ENCODE measurements around the gene MCC.

MCC gene

GRCh38 chr5:113050721-113051382 lies 437.4 kb downstream of the MCC start:
- Histone ChIP-seq H3K27me3 (ENCODE audit: insufficient read depth, low read length) (no peaks in the 10 kb centered on the region), H3K36me3 (ENCODE audit: insufficient read depth, low read depth, low read length) (peaks cover 55% of the 10 kb centered on the region), H3K9me3 (ENCODE audit: insufficient read depth, low read depth, low read length) (no peaks in the 10 kb centered on the region), H3K4me3 (ENCODE audit: low read length) (no peak overlapping the region), H3K9ac (ENCODE audit: low read depth, low read length) (no peak overlapping the region), H3K27ac (ENCODE audit: low read length) (no peak overlapping the region), H3K4me1 (ENCODE audit: insufficient read depth, low read length) (no peaks in the 10 kb centered on the region)

- no peaks in the 10 kb centered on the region for H3K27me3 ChIP-seq (ENCODE audit: insufficient read depth, low read length)
- no peak overlapping the region for H3K4me3 ChIP-seq (ENCODE audit: low read length)
- H3K36me3 ChIP-seq (ENCODE audit: insufficient read depth, low read depth, low read length): peaks cover 54% of the 10 kb centered on the region
- H3K27ac ChIP-seq (ENCODE audit: low read length): no peak overlapping the region
- H3K4me1 ChIP-seq (ENCODE audit: insufficient read depth, low read length): no peaks in the 10 kb centered on the region
- no peak overlapping the region for H3K9ac ChIP-seq (ENCODE audit: low read depth, low read length)
- H3K9me3 ChIP-seq (ENCODE audit: insufficient read depth, low read depth, low read length): no peaks in the 10 kb centered on the region
Observed at GRCh38 chr5:113048931-113049330, 439.3 kb downstream of the MCC start.

GRCh38 chr5:113047733-113048652 lies 440.3 kb downstream of the MCC start:
- H3K4me1 ChIP-seq (ENCODE audit: insufficient read depth, low read length): no peaks in the 10 kb centered on the region

GRCh38 chr5:113047234-113047633 lies 441.0 kb downstream of the MCC start:
- H3K4me3 ChIP-seq (ENCODE audit: low read length): no peak overlapping the region
- no peaks in the 10 kb centered on the region for H3K27me3 ChIP-seq (ENCODE audit: insufficient read depth, low read length)
- no peak overlapping the region for H3K9ac ChIP-seq (ENCODE audit: low read depth, low read length)
- no peaks in the 10 kb centered on the region for H3K4me1 ChIP-seq (ENCODE audit: insufficient read depth, low read length)
- no peaks in the 10 kb centered on the region for H3K9me3 ChIP-seq (ENCODE audit: insufficient read depth, low read depth, low read length)
- H3K27ac ChIP-seq (ENCODE audit: low read length): no peak overlapping the region
- peaks cover 44% of the 10 kb centered on the region for H3K36me3 ChIP-seq (ENCODE audit: insufficient read depth, low read depth, low read length)

More at GRCh38 chr5:113047733-113048652, 440.3 kb downstream of the MCC start:
- H3K27ac ChIP-seq (ENCODE audit: low read length): no peak overlapping the region
- H3K9ac ChIP-seq (ENCODE audit: low read depth, low read length): no peak overlapping the region
- H3K4me3 ChIP-seq (ENCODE audit: low read length): no peak overlapping the region
- no peaks in the 10 kb centered on the region for H3K9me3 ChIP-seq (ENCODE audit: insufficient read depth, low read depth, low read length)
- no peaks in the 10 kb centered on the region for H3K27me3 ChIP-seq (ENCODE audit: insufficient read depth, low read length)
- peaks cover 45% of the 10 kb centered on the region for H3K36me3 ChIP-seq (ENCODE audit: insufficient read depth, low read depth, low read length)

GRCh38 chr5:113044776-113045465 lies 443.3 kb downstream of the MCC start:
- no peak overlapping the region for H3K27ac ChIP-seq (ENCODE audit: low read length)
- no peaks in the 10 kb centered on the region for H3K4me1 ChIP-seq (ENCODE audit: insufficient read depth, low read length)
- H3K27me3 ChIP-seq (ENCODE audit: insufficient read depth, low read length): no peaks in the 10 kb centered on the region
- H3K9me3 ChIP-seq (ENCODE audit: insufficient read depth, low read depth, low read length): no peaks in the 10 kb centered on the region
- no peak overlapping the region for H3K4me3 ChIP-seq (ENCODE audit: low read length)
- H3K36me3 ChIP-seq (ENCODE audit: insufficient read depth, low read depth, low read length): peaks cover 41% of the 10 kb centered on the region
- no peak overlapping the region for H3K9ac ChIP-seq (ENCODE audit: low read depth, low read length)

- Histone ChIP-seq H3K4me1 (ENCODE audit: insufficient read depth, low read length) (no peaks in the 10 kb centered on the region), H3K36me3 (ENCODE audit: insufficient read depth, low read depth, low read length) (peaks cover 38% of the 10 kb centered on the region), H3K4me3 (ENCODE audit: low read length) (no peak overlapping the region), H3K27ac (ENCODE audit: low read length) (no peak overlapping the region), H3K27me3 (ENCODE audit: insufficient read depth, low read length) (no peaks in the 10 kb centered on the region), H3K9ac (ENCODE audit: low read depth, low read length) (no peak overlapping the region), H3K9me3 (ENCODE audit: insufficient read depth, low read depth, low read length) (no peaks in the 10 kb centered on the region)
Observed at GRCh38 chr5:113043491-113043931, 444.7 kb downstream of the MCC start.

GRCh38 chr5:113042491-113043243 lies 445.6 kb downstream of the MCC start:
- Histone ChIP-seq H3K27ac (ENCODE audit: low read length) (no peak overlapping the region), H3K4me1 (ENCODE audit: insufficient read depth, low read length) (no peaks in the 10 kb centered on the region), H3K27me3 (ENCODE audit: insufficient read depth, low read length) (no peaks in the 10 kb centered on the region), H3K4me3 (ENCODE audit: low read length) (no peak overlapping the region), H3K9me3 (ENCODE audit: insufficient read depth, low read depth, low read length) (no peaks in the 10 kb centered on the region), H3K9ac (ENCODE audit: low read depth, low read length) (no peak overlapping the region), H3K36me3 (ENCODE audit: insufficient read depth, low read depth, low read length) (peaks cover 37% of the 10 kb centered on the region)

GRCh38 chr5:113040672-113041260 lies 447.5 kb downstream of the MCC start:
- no peaks in the 10 kb centered on the region for H3K27me3 ChIP-seq (ENCODE audit: insufficient read depth, low read length)
- H3K36me3 ChIP-seq (ENCODE audit: insufficient read depth, low read depth, low read length): peaks cover 27% of the 10 kb centered on the region
- H3K4me3 ChIP-seq (ENCODE audit: low read length): no peak overlapping the region
- no peak overlapping the region for H3K27ac ChIP-seq (ENCODE audit: low read length)
- H3K9ac ChIP-seq (ENCODE audit: low read depth, low read length): no peak overlapping the region
- peaks cover 11% of the 10 kb centered on the region; the same call in 1 of the 2 replicates for H3K4me1 ChIP-seq (ENCODE audit: insufficient read depth, low read length)
- no peaks in the 10 kb centered on the region for H3K9me3 ChIP-seq (ENCODE audit: insufficient read depth, low read depth, low read length)

GRCh38 chr5:113039934-113040285 lies 448.3 kb downstream of the MCC start:
- Histone ChIP-seq H3K27ac (ENCODE audit: low read length) (no peak overlapping the region), H3K4me1 (ENCODE audit: insufficient read depth, low read length) (peaks cover 13% of the 10 kb centered on the region; the same call in 1 of the 2 replicates), H3K27me3 (ENCODE audit: insufficient read depth, low read length) (no peaks in the 10 kb centered on the region), H3K9me3 (ENCODE audit: insufficient read depth, low read depth, low read length) (no peaks in the 10 kb centered on the region), H3K9ac (ENCODE audit: low read depth, low read length) (no peak overlapping the region), H3K36me3 (ENCODE audit: insufficient read depth, low read depth, low read length) (peaks cover 27% of the 10 kb centered on the region), H3K4me3 (ENCODE audit: low read length) (no peak overlapping the region)

- Histone ChIP-seq H3K36me3 (ENCODE audit: insufficient read depth, low read depth, low read length) (peaks cover 27% of the 10 kb centered on the region), H3K4me1 (ENCODE audit: insufficient read depth, low read length) (peaks cover 18% of the 10 kb centered on the region; the same call in 1 of the 2 replicates), H3K9ac (ENCODE audit: low read depth, low read length) (no peak overlapping the region), H3K27ac (ENCODE audit: low read length) (no peak overlapping the region), H3K4me3 (ENCODE audit: low read length) (no peak overlapping the region), H3K9me3 (ENCODE audit: insufficient read depth, low read depth, low read length) (no peaks in the 10 kb centered on the region), H3K27me3 (ENCODE audit: insufficient read depth, low read length) (no peaks in the 10 kb centered on the region)
Observed at GRCh38 chr5:113039229-113039933, 448.9 kb downstream of the MCC start.
